Measurements from ENCODE around the gene SEC24B.

DNA sequence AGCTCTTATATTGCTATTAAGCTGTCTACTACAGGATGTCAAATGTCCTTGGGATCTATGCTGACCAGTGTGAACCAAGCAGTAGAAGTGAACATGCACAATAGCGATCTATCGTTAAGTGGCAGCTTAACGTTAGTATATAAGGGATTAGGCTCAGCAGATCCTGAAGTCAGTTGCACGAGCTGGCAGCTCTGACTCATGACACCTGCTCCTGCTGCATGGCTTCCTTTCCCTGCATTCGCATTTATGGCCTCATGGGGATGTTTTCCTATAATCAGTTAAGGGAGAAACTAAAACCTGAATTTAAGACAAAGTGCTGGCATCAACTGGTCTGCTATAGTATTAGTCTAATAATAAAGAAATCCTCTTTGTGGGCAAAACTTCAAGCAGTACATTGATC lies 113.8 kb downstream of the SEC24B start:
- TF ChIP-seq ZNF384 (IDR thresholded peaks at IDR 0.05) (no peak), FOXA1 (IDR thresholded peaks at IDR 0.05) (no peak), FOXM1 (IDR thresholded peaks at IDR 0.05; ENCODE audit: borderline replicate concordance) (no peak), ELF4 (IDR thresholded peaks at IDR 0.05) (no peak), TARDBP (IDR thresholded peaks at IDR 0.05) (no peak), ARNT (IDR thresholded peaks at IDR 0.05) (no peak), SUZ12 (IDR thresholded peaks at IDR 0.05) (no peak), SP1 (IDR thresholded peaks at IDR 0.05) (no peak), LEF1 (IDR thresholded peaks at IDR 0.05; ENCODE audit: borderline replicate concordance) (no peak), FOXK2 (IDR thresholded peaks at IDR 0.05) (no peak), BHLHE40 (IDR thresholded peaks at IDR 0.05; ENCODE audit: borderline replicate concordance) (no peak)

Measured in HEK293T (cell line).